Measurements from ENCODE around the gene CASKIN1.

- TF ChIP-seq CTCF (IDR thresholded peaks at IDR 0.05; ENCODE audit: borderline replicate concordance, extremely low read depth, low read length, poor library complexity, severe bottlenecking) (no peak), EZH2 (IDR thresholded peaks at IDR 0.05; ENCODE audit: borderline replicate concordance, low read depth, low read length, severe bottlenecking) (no peak)
Observed at GRCh38 chr16:2171601-2172178, 24.7 kb downstream of the CASKIN1 start.

All from DND-41 (cell line).